ENCODE measurements around the gene AK5.

The AK5 gene

GRCh38 chr1:77281491-77282186, at the start of gene AK5:
Gene AK5 (plus strand): TSS chr1:77282019. CDS start chr1:77282314, 295 bp downstream.
- no peaks in the 10 kb centered on the region for H3K27me3 ChIP-seq (ENCODE audit: insufficient read depth, low read length, poor library complexity, severe bottlenecking)
- H3K4me1 ChIP-seq (ENCODE audit: insufficient read depth, low read length, poor library complexity, severe bottlenecking), result peaks cover 9% of the 10 kb centered on the region
- no peak for TF ChIP-seq EZH2phosphoT487 (IDR thresholded peaks at IDR 0.05; ENCODE audit: borderline replicate concordance)
- H3K9ac ChIP-seq (ENCODE audit: low read depth, low read length, poor library complexity, severe bottlenecking), result no peak within 1 kb of the TSS
- H3K4me3 ChIP-seq (ENCODE audit: low read length, poor library complexity, severe bottlenecking), result no peak within 1 kb of the TSS
- no peaks in the 10 kb centered on the region for H3F3A ChIP-seq (ENCODE audit: low read depth)
- no peaks in the 10 kb centered on the region for H3K79me2 ChIP-seq (ENCODE audit: insufficient read depth, low read length)
- H3K36me3 ChIP-seq (ENCODE audit: insufficient read depth, low read length), result no peaks in the 10 kb centered on the region
- H2AFZ ChIP-seq (ENCODE audit: low read length), result peak within 1 kb of the TSS; percentile 52; the same call in 1 of the 2 replicates
- no peaks in the 10 kb centered on the region for H4K20me1 ChIP-seq (ENCODE audit: insufficient read depth, low read length, poor library complexity, severe bottlenecking)
- no peak within 1 kb of the TSS for H3K4me2 ChIP-seq (ENCODE audit: low read depth, low read length, poor library complexity, severe bottlenecking)
- no peaks in the 10 kb centered on the region for H3K9me2 ChIP-seq (replicated peaks; ENCODE audit: low read depth, low read length)
- H3K9me3 ChIP-seq (ENCODE audit: insufficient read depth, low read depth, low read length), result no peaks in the 10 kb centered on the region

- Histone ChIP-seq H3K9ac (ENCODE audit: low read depth, low read length, poor library complexity, severe bottlenecking) (no peak overlapping the region), H4K20me1 (ENCODE audit: insufficient read depth, low read length, poor library complexity, severe bottlenecking) (no peaks in the 10 kb centered on the region), H3K4me3 (ENCODE audit: low read length, poor library complexity, severe bottlenecking) (no peak overlapping the region), H3K27me3 (ENCODE audit: insufficient read depth, low read length, poor library complexity, severe bottlenecking) (no peaks in the 10 kb centered on the region), H3K4me1 (ENCODE audit: insufficient read depth, low read length, poor library complexity, severe bottlenecking) (no peaks in the 10 kb centered on the region), H3K9me3 (ENCODE audit: insufficient read depth, low read depth, low read length) (no peaks in the 10 kb centered on the region), H3K9me2 (replicated peaks; ENCODE audit: low read depth, low read length) (no peaks in the 10 kb centered on the region; the same call in 1 of the 2 replicates), H3K36me3 (ENCODE audit: insufficient read depth, low read length) (no peaks in the 10 kb centered on the region), H3K4me2 (ENCODE audit: low read depth, low read length, poor library complexity, severe bottlenecking) (no peak overlapping the region), H3F3A (ENCODE audit: low read depth) (no peaks in the 10 kb centered on the region), H3K79me2 (ENCODE audit: insufficient read depth, low read length) (no peaks in the 10 kb centered on the region), H2AFZ (ENCODE audit: low read length) (no peak overlapping the region)
- no peak for TF ChIP-seq CTCF (conservative IDR thresholded peaks at IDR 0.05; ENCODE audit: low read length)
- TF ChIP-seq EZH2phosphoT487 (IDR thresholded peaks at IDR 0.05; ENCODE audit: borderline replicate concordance), result no peak
These were observed 49.0 kb upstream of the AK5 start for GRCh38 chr1:77232829-77233228.

- Histone ChIP-seq H3K4me1 (ENCODE audit: insufficient read depth, low read length, poor library complexity, severe bottlenecking) (no peaks in the 10 kb centered on the region), H4K20me1 (ENCODE audit: insufficient read depth, low read length, poor library complexity, severe bottlenecking) (no peaks in the 10 kb centered on the region), H2AFZ (ENCODE audit: low read length) (no peak overlapping the region)
These were observed 47.7 kb upstream of the AK5 start for GRCh38 chr1:77234096-77234495.

More at GRCh38 chr1:77234096-77234495, 47.7 kb upstream of the AK5 start:
- no peaks in the 10 kb centered on the region for H3K79me2 ChIP-seq (ENCODE audit: insufficient read depth, low read length)
- H3K9ac ChIP-seq (ENCODE audit: low read depth, low read length, poor library complexity, severe bottlenecking), result no peak overlapping the region
- H3K36me3 ChIP-seq (ENCODE audit: insufficient read depth, low read length), result no peaks in the 10 kb centered on the region
- no peaks in the 10 kb centered on the region for H3K27me3 ChIP-seq (ENCODE audit: insufficient read depth, low read length, poor library complexity, severe bottlenecking)
- H3K4me2 ChIP-seq (ENCODE audit: low read depth, low read length, poor library complexity, severe bottlenecking), result no peak overlapping the region
- no peaks in the 10 kb centered on the region for H3K9me3 ChIP-seq (ENCODE audit: insufficient read depth, low read depth, low read length)
- no peaks in the 10 kb centered on the region for H3F3A ChIP-seq (ENCODE audit: low read depth)
- no peak overlapping the region for H3K4me3 ChIP-seq (ENCODE audit: low read length, poor library complexity, severe bottlenecking)
- no peaks in the 10 kb centered on the region; the same call in 1 of the 2 replicates for H3K9me2 ChIP-seq (replicated peaks; ENCODE audit: low read depth, low read length)
- TF ChIP-seq CTCF (conservative IDR thresholded peaks at IDR 0.05; ENCODE audit: low read length) (no peak), EZH2phosphoT487 (IDR thresholded peaks at IDR 0.05; ENCODE audit: borderline replicate concordance) (no peak)

Measured in Loucy (cell line).